ENCODE measurements around the gene TYK2.

- TF ChIP-seq, protein P1, sequence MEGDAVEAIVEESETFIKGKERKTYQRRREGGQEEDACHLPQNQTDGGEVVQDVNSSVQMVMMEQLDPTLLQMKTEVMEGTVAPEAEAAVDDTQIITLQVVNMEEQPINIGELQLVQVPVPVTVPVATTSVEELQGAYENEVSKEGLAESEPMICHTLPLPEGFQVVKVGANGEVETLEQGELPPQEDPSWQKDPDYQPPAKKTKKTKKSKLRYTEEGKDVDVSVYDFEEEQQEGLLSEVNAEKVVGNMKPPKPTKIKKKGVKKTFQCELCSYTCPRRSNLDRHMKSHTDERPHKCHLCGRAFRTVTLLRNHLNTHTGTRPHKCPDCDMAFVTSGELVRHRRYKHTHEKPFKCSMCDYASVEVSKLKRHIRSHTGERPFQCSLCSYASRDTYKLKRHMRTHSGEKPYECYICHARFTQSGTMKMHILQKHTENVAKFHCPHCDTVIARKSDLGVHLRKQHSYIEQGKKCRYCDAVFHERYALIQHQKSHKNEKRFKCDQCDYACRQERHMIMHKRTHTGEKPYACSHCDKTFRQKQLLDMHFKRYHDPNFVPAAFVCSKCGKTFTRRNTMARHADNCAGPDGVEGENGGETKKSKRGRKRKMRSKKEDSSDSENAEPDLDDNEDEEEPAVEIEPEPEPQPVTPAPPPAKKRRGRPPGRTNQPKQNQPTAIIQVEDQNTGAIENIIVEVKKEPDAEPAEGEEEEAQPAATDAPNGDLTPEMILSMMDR (IDR thresholded peaks at IDR 0.05; ENCODE audit: insufficient read depth, low read length, poor library complexity, severe bottlenecking) = no peak
- TF ChIP-seq EZH2phosphoT487 (conservative IDR thresholded peaks at IDR 0.05; ENCODE audit: low read length) = no peak
These were observed 37.8 kb upstream of the TYK2 start for GRCh38 chr19:10418235-10418484.
